ENCODE results near the gene RDM1.

RDM1 gene, protein sequence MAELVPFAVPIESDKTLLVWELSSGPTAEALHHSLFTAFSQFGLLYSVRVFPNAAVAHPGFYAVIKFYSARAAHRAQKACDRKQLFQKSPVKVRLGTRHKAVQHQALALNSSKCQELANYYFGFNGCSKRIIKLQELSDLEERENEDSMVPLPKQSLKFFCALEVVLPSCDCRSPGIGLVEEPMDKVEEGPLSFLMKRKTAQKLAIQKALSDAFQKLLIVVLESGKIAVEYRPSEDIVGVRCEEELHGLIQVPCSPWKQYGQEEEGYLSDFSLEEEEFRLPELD

DNA sequence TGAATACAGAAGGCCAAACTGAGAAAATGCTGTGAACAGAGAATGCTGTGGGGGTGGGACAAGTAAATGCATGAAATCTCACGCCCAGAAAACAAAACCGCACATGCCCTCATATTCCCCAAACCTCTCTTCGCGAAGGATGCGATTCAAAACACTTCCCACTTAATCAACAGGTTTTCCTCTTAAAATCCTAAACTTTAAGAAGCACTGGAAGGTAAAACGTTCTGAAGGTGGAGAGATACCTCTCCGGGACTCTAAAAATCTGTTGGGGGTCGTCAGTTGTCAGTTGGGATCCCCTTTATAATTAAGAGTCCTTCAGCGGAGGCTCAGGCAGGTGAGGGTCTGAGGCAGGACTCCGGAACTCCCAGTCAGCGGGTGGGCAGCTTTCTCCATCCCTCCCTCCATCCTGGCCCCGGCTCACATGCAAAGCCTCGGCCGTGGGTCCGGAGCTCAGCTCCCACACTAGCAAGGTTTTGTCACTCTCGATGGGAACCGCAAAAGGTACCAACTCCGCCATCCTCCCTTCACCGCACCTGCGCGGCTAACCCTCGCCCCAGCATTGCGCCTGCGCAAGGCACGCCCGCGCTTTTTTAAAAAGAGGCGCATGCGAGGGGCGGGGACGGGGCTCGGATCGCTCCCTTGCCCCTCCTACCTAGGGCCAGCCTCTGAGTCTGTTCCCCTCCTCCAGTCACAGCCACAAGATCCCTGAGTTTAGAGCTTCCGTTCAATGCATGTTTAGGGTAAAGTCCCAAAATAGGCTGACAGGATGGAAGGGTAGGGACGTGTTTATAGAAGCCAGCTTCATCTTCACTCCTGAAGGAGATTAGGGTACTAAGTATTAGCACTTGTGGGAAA, at the start of gene RDM1:
RDM1 (minus strand) TSS at position 563 of the 855 bp plus-strand sequence; CDS start at position 517, 46 bp downstream.
- no peaks in the 10 kb centered on the region for H3K79me2 ChIP-seq (ENCODE audit: insufficient read depth, low read length)

DNA sequence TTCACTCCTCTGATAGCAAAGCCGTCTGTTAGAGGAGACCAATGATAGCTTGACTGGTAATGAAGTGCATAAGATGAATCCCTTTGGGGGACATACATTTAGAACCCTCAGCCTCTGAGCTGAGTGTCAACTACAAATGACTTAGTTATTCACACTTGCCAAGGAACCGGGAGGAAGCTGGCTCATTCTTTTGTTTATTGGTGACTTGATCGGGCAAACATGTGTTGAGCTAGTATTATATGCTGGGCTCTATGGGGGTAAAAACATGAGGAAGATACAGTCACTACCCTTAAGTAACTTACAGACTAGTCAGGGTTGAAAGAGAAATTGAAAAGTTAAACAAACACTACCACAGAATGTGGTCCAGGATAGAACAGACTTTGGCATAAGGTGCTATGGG, 47.8 kb upstream of the RDM1 start:
- no peak for TF ChIP-seq EZH2 (IDR thresholded peaks at IDR 0.05; ENCODE audit: borderline replicate concordance, low read depth, low read length, severe bottlenecking)
- TF ChIP-seq, protein P1, sequence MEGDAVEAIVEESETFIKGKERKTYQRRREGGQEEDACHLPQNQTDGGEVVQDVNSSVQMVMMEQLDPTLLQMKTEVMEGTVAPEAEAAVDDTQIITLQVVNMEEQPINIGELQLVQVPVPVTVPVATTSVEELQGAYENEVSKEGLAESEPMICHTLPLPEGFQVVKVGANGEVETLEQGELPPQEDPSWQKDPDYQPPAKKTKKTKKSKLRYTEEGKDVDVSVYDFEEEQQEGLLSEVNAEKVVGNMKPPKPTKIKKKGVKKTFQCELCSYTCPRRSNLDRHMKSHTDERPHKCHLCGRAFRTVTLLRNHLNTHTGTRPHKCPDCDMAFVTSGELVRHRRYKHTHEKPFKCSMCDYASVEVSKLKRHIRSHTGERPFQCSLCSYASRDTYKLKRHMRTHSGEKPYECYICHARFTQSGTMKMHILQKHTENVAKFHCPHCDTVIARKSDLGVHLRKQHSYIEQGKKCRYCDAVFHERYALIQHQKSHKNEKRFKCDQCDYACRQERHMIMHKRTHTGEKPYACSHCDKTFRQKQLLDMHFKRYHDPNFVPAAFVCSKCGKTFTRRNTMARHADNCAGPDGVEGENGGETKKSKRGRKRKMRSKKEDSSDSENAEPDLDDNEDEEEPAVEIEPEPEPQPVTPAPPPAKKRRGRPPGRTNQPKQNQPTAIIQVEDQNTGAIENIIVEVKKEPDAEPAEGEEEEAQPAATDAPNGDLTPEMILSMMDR (IDR thresholded peaks at IDR 0.05; ENCODE audit: borderline replicate concordance, extremely low read depth, low read length, poor library complexity, severe bottlenecking), result no peak
- Histone ChIP-seq H3K4me2 (ENCODE audit: insufficient read depth, low read length) (no peak overlapping the region), H3K9me3 (ENCODE audit: insufficient read depth, low read length, severe bottlenecking) (no peaks in the 10 kb centered on the region), H3K4me3 (ENCODE audit: low read depth in 1 of 2, low read length in 2 of 2) (no peak overlapping the region), H3K9ac (ENCODE audit: low read depth, low read length) (no peak overlapping the region), H3K4me1 (ENCODE audit: insufficient read depth, low read length) (no peaks in the 10 kb centered on the region), H3K36me3 (ENCODE audit: insufficient read depth, low read length) (no peaks in the 10 kb centered on the region), H3K79me2 (ENCODE audit: insufficient read depth, low read length) (no peaks in the 10 kb centered on the region), H2AFZ (ENCODE audit: low read depth, low read length) (no peak overlapping the region), H4K20me1 (ENCODE audit: insufficient read depth, low read length) (no peaks in the 10 kb centered on the region), H3K27me3 (ENCODE audit: insufficient read depth, low read length, poor library complexity) (no peaks in the 10 kb centered on the region), H3K27ac (ENCODE audit: low read length) (no peak overlapping the region)
- no peak for ATAC-seq (ENCODE audit: insufficient read depth, low read depth)
- DNase-seq, result no peak

More for the DNA sequence above, at the start of gene RDM1:
- H3K4me2 ChIP-seq (ENCODE audit: insufficient read depth, low read length), result peak within 1 kb of the TSS; percentile 57
- H4K20me1 ChIP-seq (ENCODE audit: insufficient read depth, low read length), result no peaks in the 10 kb centered on the region
- no peaks in the 10 kb centered on the region for H3K36me3 ChIP-seq (ENCODE audit: insufficient read depth, low read length)
- H3K27me3 ChIP-seq (ENCODE audit: insufficient read depth, low read length, poor library complexity), result peaks cover 4% of the 10 kb centered on the region
- peak within 1 kb of the TSS; percentile 29; the same call in 1 of the 2 replicates for H3K27ac ChIP-seq (ENCODE audit: low read length)
- TF ChIP-seq, protein P1 (IDR thresholded peaks at IDR 0.05; ENCODE audit: borderline replicate concordance, extremely low read depth, low read length, poor library complexity, severe bottlenecking), result no peak
- no peak for TF ChIP-seq EZH2 (IDR thresholded peaks at IDR 0.05; ENCODE audit: borderline replicate concordance, low read depth, low read length, severe bottlenecking)
- ATAC-seq (ENCODE audit: insufficient read depth, low read depth), result peak; percentile 98
- H3K4me1 ChIP-seq (ENCODE audit: insufficient read depth, low read length), result peaks cover 14% of the 10 kb centered on the region; the same call in 1 of the 2 replicates
- peak within 1 kb of the TSS; percentile 43 for H2AFZ ChIP-seq (ENCODE audit: low read depth, low read length)
- DNase-seq, result peak; percentile 78
- H3K9ac ChIP-seq (ENCODE audit: low read depth, low read length), result peak within 1 kb of the TSS; percentile 52
- no peaks in the 10 kb centered on the region for H3K9me3 ChIP-seq (ENCODE audit: insufficient read depth, low read length, severe bottlenecking)
- H3K4me3 ChIP-seq (ENCODE audit: low read depth in 1 of 2, low read length in 2 of 2), result peak within 1 kb of the TSS in 1 of 2 experiments; percentile 56; a peak in 2 of 4 replicates

DNA sequence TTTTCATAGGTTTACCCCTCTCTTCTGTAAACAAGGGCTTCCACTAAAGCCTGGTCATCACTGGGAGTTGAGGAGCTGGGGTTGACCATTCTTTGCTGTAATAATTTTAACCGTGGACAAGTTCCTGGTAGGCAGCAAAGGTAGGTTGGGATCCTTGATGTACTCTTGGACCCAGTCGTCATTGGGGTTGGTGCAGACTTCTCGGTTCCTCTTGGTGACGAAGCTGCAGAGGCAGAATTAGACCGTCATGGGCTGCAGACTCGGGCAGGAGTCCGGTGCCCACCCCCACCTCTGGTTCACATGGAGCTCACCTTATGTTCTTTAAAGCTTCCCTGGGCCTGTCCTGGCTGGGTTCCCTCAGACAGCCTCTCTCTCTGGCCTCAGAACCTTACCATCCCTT, 46.9 kb upstream of the RDM1 start:
- TF ChIP-seq EZH2 (IDR thresholded peaks at IDR 0.05; ENCODE audit: borderline replicate concordance, low read depth, low read length, severe bottlenecking), result no peak
- TF ChIP-seq, protein P1 (IDR thresholded peaks at IDR 0.05; ENCODE audit: borderline replicate concordance, extremely low read depth, low read length, poor library complexity, severe bottlenecking), result no peak
- Histone ChIP-seq H3K79me2 (ENCODE audit: insufficient read depth, low read length) (no peaks in the 10 kb centered on the region), H3K4me3 (ENCODE audit: low read depth in 1 of 2, low read length in 2 of 2) (no peak overlapping the region), H3K9me3 (ENCODE audit: insufficient read depth, low read length, severe bottlenecking) (no peaks in the 10 kb centered on the region), H3K4me2 (ENCODE audit: insufficient read depth, low read length) (no peak overlapping the region), H2AFZ (ENCODE audit: low read depth, low read length) (no peak overlapping the region), H3K9ac (ENCODE audit: low read depth, low read length) (no peak overlapping the region), H3K27me3 (ENCODE audit: insufficient read depth, low read length, poor library complexity) (no peaks in the 10 kb centered on the region), H3K27ac (ENCODE audit: low read length) (no peak overlapping the region), H4K20me1 (ENCODE audit: insufficient read depth, low read length) (no peaks in the 10 kb centered on the region), H3K36me3 (ENCODE audit: insufficient read depth, low read length) (no peaks in the 10 kb centered on the region), H3K4me1 (ENCODE audit: insufficient read depth, low read length) (no peaks in the 10 kb centered on the region)
- DNase-seq, result no peak
- no peak for ATAC-seq (ENCODE audit: insufficient read depth, low read depth)

Measured in DND-41 (cell line).